SHP77 (cell line): ENCODE results near the gene LHFPL5.

Source experiments
- DNase-seq, 2 experiments: peaks; one replicate each; lab custom pipeline; 2025; lab: John Stamatoyannopoulos, UW

Gene LHFPL5

DNA sequence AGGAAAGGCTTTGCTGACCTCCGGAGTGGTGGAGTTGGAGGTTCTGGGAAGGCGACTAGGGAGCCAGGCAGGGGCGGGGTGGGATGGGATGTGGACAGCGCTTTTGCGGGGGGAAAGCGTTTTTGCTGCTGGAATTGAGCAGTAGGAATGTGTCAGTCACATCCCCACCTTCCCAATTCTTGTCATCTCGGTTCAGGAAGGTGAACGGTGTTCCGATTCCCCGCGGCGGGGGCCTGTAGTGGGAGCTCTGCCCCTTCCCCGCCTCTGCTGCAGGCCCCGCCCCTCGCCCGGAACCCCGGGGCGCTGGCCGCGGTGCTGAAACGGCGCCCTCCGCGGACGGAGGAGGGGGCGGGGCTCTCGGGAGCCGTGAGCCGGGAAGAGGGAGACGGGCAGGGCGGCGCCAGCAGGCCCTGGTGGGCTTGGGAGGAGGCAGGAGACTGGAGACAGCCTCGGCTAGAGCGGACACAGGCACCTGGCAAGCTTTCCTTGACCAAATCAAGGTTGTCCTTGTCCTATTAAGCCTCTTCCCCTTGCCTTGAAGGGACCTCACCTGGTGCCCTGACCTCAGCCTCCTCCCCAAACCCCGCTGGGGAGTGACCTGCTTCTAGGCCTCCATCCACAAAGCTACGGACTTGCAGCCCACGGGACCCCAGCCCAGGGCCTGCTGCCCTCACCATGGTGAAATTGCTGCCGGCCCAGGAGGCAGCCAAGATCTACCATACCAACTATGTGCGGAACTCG, at the start of gene LHFPL5:
TSS of gene LHFPL5 (plus strand) at position 357 of the 741 bp plus-strand sequence. CDS start at position 676, 319 bp downstream.
- DNase-seq, result peak; percentile 47 to 83

DNA sequence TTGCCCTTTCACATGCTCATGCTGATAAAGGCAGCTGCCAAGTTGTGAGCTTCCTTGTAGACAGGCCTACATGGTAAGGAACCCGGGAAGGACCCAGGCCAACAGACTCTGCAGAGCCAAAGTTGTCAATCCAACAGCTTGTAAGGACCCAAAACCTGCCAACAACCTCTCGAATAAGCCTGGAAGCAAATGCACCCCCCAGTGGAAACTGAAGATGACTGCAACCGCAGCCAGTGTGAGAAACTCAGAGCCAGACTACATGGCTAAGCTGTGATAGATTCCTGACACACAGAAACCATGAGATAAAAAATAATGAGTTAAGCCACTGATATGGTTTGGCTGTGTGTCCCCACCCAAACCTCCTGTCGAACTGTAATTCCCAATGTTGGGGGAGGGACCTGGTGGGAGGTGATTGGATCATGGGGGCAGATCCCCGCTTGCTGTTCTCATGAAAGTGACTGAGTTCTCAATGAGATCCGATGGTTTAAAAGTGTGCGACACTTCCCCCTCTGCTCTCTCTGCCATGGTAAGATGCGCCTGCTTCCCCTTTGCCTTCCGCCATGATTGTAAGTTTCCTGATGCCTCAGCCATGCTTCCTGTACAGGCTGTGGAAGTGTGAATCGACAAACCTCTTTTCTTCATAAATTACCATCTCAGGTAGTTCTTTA, 47.6 kb upstream of the LHFPL5 start:
- peak in 1 of 2 experiments; percentile 19 for DNase-seq

DNA sequence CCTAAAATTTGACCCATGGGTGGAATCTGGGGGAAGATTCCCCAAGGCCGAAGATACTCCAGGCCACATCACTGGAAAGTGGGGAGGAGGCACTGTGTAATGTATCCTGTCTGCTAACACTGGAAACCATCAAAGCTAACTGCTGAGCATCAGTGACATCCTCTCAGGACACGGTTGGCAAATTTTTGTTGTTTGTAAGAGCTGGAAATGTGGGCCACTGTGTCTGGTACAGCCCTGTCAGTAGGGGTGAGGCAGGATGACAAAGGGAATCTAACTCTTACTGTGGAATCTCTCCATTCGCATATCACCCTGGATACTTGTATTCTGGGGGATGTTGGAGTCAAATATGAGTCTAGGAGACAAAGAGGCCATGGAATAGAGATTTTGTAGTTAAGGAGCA, 45.7 kb upstream of the LHFPL5 start:
- DNase-seq, result no peak

DNA sequence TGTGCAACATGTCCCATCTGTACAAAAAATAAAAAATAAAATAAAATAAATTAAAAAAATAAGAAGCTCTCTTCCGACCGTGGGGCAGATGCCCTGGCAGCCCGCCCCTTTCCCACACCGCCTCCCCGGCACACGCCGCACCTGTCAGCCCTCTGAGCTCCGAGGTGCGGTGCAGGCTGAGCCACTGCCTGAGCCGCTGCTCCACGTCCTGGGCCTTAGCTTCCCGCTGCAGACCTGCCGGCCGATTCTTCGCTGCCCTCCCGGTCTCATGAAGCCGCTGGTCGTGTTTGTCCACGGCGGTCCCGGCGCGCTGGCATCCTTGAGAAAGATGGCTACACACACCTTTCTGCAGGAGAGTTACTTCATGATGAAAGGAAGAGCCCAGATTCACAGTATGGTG, 39.4 kb upstream of the LHFPL5 start:
- DNase-seq, result no peak

DNA sequence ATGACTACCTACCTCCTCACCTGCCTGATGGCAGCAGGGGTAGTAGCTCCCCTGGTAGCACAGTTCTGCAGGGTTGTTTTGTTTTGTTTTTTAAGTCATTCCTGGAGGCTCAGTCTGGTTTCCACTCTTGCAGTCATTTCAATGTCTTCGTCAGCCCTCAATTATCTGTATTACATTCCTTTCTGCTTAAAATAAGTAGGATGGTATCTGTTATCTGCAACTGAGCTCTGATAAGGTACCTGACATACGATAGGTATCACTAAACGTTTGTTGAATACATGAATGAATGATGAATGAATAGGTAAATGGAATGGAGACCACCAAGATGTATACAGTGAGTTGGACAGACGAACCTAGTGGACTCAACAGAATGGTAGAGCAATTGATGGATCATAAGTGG, 35.9 kb upstream of the LHFPL5 start:
- no peak for DNase-seq

DNA sequence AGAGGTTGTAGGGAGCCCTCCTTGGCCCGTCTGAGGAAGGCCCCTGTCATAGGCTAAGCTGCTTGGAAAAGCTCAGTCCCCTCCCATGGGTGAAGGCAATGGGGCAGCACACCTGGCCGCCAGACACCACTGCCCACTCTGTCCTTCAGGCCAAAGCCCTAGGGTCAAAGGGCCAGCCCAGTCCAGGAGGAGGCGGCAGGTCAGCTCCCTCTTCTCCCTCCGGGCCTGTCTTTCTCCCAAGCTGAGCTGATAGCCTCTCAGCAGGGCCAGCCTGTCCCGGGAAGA, 33.9 kb upstream of the LHFPL5 start:
- no peak for DNase-seq

DNA sequence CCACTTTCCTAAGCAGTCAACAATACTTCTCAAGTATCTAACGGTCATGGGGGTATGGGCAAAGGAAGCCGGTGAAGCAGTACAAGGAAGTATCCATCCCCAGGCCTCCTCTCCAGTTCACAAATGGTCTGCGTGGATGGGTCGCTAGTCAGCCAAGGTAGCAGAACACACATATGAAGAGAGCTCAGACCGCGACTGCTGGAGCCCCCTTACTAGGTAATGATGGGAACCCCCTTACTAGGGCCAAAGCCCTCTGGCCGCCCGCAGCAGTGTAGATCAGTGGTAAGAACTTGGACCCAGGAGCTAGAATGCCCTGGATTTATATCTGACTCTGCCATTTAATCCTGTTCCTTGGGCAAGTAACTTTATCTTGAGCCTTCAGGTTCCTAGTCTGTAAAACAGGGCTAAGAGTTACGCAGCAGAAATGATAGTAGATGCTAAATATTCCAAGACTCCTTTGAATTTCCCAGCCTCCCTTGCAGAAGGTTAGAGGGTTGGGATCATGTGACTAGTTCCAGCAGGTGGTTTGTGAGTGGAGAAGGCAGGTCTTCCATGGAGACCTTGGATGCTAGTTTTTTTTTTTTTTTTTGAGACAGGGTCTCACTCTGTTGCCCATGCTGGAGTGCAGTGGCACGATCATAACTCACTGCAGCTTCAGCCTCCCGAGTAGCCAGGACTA, 30.9 kb upstream of the LHFPL5 start:
- no peak for DNase-seq

DNA sequence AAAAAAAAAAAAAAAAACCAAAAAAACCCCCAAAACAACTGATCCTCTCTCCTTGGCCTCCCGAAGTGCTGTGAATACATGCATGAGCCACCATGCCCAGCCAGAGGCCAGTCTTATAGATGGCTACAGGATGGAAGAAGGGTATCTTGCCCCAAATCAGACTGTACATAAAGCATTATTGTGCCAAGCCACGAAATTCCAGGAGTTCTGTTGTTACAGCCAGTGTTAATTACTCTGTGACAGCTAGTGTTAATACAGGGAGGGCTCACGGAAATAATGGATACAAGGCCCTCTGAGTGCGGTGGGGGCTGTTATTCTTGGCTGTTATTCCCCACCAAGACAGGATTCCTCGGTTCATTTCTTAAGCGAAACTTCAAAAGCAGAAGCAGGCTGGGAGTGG, 30.1 kb upstream of the LHFPL5 start:
- no peak for DNase-seq

DNA sequence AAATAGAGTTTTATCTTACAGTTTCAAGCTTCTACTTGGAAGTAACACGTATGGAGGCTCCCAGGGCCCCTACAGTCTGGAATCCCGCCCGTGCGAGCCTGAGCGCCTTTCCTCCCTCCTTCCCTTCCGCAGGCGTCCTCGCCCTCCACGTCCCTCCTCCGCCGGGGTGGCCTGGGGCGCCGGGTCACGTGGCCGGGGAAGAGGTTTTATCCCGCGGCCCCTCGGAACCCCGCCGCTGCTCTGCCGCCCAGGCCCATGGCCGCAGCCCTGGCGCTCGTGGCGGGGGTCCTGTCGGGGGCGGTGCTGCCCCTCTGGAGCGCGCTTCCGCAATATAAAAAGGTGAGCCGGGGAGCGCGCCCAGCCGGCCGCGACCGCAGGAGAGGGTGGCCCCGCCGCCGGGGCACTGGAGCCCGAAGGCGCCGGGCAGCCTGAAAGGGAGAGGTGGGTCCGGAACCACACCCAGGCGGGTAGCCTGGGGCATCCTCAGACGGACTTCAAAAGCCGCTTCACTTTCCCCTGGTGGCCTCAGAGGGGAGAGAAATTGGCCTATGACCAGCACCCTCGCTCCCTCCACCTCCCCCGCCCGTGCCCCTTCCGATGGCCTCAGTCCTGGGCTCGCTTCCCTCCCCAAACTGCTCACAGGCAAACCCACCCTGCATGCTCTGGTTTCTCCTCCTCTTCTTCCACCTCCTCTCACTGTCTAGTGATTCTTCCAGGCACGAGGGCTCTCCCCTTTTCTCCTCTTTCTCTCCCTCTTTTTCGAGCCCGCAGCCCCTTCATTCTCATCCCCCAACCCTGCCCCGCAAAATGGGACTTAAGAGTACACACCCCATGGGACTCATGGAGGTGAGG, 28.6 kb upstream of the LHFPL5 start, which contains the start of gene CLPSL2:
TSS of gene CLPSL2 (plus strand) at position 235 of the 852 bp plus-strand sequence. CDS start at position 256, 21 bp downstream.
- peak in 1 of 2 experiments; percentile 26 for DNase-seq

DNA sequence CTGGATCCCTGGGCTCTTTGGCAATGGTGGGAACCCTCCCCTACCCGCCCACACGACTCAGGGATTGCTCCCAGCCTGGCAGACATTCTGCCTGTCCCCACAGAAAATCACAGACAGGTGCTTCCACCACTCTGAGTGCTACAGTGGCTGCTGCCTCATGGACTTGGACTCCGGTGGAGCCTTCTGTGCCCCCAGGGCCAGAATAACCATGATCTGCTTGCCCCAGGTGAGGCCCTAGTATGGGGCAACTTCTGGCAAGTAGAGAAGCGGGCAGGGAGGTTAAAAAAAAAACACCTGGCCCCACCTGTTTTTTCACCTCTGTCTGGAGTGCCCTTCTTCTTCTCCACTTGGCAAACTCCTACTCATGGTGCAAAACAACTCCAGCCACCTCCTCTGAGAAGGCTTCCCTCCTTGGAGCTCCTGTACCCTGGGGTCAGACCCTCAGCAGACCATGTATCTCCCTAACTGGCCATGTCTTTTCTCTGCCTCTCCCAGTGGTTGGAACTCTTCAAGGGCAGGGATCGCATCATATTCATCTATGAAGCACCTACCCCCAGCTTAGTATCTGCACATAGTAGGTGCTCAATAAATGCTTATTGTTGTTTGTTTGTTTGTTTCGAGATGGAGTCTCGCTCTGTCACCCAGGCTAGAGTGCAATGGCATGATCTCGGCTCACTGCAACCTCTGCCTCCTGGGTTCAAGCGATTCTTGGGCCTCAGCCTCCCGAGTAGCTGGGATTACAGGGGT, 27.6 kb upstream of the LHFPL5 start:
- no peak for DNase-seq

DNA sequence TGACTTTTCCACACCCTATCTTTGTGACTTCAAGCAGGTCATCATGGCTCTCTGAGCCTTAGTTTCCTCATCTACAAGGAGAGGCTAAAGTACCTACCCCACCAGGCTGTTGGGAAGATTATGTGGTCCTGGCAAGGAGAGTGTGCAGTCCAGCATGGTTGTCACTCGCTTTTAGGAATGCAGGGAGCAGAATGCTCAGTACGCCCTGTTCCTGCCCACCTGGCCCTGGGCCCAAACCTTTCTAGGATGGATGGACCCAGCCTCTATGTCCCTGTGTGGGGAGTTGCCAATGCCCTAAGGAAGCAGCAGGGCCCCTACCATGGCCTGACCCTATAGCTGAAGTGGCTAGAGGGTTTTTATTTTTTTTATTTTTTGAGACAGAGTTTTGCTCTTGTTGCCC, 26.7 kb upstream of the LHFPL5 start:
- no peak for DNase-seq

DNA sequence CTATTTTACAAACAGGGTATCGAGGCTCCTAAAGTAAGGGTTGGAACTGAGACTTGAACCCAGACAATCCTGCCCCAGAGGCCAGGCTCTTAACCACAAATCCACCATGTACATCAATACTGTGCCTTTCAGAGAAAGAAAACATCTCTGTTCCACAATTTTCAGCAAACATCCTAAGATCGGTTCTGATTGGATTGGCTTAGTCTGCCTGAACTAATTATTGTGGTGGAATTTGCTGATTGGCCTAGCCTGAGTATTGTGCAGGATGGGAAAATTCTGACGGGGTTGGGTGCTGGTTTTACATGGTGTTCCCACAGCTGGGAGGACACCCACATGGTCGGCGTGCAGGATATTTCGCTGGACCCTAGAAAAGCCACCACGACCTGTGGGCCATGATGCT, 24.4 kb upstream of the LHFPL5 start, which contains the start of gene CLPSL1:
TSS of gene CLPSL1 (plus strand) at position 301 of the 400 bp plus-strand sequence. CDS start at position 393, 92 bp downstream.
- DNase-seq, result no peak

DNA sequence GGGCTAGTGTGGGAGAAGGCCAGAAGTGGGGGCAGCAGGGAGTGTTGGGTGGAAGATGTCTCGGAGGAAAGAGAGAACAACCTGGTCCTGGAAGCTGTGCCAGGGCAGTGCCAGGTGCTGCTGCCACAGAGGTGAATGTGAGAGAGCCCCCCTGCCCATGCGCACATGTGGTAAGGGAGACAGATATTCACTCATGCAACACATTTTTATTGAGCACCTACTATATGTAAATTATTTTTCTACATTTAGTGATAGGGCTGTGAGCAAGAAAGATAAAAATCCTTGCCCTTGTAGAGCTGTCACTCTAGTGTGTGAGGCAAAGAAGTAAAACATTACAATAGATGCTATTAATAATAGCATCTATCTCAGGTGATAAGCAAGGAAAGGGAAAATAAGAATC, 23.9 kb upstream of the LHFPL5 start:
- DNase-seq, result no peak

DNA sequence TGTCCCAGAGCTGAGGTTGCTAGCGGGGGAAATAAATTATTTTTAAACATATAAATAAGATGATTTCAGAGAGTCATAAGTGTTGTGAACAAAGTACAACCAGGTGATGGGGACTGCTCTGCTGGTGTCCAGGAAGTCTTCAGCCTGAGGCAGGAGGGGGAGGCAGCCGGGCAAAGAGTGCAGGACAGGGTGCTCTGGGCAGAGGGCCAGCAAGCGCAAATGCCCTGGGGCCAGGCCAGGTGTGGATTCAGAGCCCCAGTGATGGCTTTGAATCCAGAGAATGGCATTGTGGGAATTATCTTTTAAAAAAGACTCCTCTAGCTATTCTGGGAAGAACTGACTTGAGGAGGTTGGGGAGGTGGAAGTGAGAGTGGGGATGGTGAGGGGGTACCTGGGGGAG, 22.7 kb upstream of the LHFPL5 start:
- DNase-seq, result no peak

DNA sequence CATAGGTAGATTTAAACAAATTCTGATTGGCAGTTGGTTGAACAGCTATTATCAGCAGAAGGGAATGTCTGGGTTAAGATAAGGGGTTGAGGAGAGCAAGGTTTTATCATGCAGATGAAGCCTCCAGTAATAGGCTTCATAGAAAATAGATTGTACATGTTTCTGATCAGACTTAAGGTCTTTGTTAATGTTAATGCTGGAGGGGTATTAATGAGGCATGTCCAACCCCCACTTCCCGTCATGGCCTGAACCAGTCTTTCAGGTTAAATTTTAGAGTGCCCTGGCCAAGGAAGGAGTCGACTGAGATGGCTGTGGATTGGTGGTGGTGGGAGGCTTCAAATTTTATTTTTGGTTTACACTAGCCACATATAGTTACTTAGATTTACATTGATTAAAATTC, 21.0 kb upstream of the LHFPL5 start:
- no peak for DNase-seq

DNA sequence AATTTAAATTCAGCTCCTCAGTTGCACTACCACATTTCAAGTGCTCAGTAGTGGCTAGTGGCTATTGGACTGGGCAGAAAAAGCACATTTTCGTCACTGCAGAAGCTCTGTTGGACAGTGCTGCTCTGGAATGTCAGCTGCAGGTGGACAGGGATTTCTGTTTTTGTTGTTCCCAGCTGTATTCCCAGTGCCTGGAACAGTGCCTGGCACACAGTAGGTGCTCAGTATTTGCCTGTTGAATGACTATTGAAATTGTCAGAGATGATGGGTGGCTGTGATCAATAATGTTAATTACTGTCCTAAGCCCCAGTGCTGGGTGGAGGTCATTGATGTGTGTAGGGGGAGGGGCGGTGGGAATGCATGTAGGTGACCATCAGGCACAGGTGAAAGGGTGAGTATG, 18.9 kb upstream of the LHFPL5 start:
- DNase-seq, result no peak

DNA sequence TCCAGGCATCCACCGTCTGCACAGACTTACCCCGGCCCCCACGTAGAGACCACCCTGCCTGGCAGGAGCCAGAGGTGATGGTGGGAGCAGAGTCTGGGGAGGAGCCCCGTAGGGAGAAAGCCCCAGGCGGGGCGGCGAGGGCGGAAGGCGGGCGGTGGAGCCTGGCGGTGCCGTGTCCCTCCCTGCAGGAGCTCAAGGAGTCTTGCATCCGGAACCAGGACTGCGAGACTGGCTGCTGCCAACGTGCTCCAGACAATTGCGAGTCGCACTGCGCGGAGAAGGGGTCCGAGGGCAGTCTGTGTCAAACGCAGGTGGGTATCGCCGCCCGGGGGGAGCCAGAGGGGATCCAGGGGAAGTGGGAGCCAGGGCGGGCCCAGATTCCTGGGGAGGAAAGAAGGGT, 18.3 kb upstream of the LHFPL5 start:
- DNase-seq, result no peak

DNA sequence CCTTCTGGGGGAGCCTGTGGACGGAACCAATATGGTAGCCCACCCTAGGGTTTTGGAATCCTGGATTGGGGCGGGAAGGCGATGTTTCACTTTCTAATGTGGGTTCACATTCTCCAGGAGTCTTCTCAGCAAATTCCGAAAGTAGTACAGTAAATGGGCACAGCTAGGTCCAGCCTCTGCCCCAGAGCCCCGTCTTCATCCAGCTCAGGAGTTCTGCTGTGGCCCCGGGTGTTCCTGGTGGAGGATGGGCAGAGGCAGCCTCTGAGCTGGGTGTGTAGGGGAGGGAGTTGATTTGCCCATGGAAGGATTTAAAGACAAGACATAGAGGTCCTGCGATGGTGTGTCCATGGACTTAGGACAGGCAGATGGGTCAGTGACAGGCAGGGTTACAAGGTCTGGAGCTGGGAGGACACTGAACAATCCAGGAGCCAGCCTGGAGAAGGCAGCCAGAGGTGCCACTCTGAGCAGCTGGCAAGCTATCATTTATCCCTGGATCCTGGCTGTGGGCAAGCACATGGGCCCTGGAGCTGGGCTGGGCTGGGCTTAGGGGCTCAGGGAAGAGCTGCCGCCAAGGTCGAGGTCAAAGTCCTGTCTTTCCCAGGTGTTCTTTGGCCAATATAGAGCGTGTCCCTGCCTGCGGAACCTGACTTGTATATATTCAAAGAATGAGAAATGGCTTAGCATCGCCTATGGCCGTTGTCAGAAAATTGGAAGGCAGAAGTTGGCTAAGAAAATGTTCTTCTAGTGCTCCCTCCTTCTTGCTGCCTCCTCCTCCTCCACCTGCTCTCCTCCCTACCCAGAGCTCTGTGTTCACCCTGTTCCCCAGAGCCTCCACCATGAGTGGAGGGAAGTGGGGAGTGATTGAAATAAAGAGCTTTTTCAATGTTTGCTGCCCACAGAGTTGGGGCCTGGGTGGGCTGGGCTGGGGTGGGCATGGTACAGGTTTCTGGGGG, 17.6 kb upstream of the LHFPL5 start:
- no peak for DNase-seq

DNA sequence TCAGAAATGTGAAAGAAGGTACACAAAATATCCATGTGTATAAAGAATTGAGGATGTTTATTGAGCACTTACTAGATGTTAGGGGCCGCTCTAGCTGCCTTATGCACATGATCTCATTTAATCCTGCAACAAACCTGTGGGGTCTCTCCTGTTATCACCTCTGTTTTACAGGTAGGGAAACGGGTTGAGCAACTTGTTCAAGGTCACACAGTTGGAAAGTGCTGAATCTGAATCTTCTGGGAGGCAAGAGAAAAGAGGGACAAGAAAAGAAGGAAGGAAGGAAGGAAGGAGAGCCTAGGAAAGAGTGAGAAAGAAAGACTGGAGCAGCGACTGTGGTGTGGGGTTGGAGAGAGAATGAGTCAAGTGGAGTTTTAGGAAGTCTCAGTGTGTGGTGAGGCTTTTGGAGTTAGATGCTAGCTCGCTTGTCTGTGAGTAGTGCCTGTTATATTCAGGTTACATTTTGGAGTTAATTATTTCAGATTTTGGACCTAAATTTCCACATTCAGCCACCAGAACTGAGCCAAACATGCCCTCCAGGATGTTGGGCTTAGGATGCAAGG, 16.6 kb upstream of the LHFPL5 start:
- DNase-seq, result no peak

DNA sequence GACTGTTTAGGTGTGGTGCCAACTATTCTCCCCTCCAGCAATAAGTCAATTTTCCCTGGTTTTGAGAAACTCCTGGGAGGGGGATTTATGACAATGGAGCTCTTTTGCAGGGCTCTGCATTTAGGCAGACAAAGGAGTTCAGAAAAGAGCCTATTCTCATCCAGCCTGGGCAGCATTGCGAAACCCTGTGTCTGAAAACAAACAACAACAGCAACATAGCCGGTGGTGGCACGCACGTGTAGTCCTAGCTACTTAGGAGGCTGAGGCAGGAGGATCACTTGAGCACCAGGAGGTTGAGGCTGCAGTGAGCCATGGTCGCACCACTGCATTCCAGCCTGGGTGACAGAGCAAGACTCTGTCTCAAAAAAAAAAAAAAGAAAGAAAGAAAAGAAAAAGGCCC, 14.5 kb upstream of the LHFPL5 start:
- no peak for DNase-seq
